Suprapubic skin (tissue), 4 donors: Measurements from ENCODE around the gene KRT40. TPM values are rescaled to one million over a fixed set of nuclear protein-coding genes. Genes with fewer than 3 reads are reported as not detected.
A peak's percentile ranks its signal among the peaks of the same experiment; 100 is the strongest.

ENCODE experiments used
- DNase-seq, 2 donors: peaks; one replicate each; pipeline ENCODE4 v3.0.0-alpha.2; 2019; ENCODE audit warnings: low spot score in 2 of 2
- H3K27ac ChIP-seq: fragments of 200-600 bp; sonication (generic); one replicate; pipeline ENCODE4 v1.5.1; 2019
- H3K27me3 ChIP-seq: fragments of 200-600 bp; sonication (generic); one replicate; pipeline ENCODE4 v1.5.1; 2019
- H3K36me3 ChIP-seq: fragments of 200-600 bp; sonication (generic); one replicate; pipeline ENCODE4 v1.5.1; 2019
- H3K4me1 ChIP-seq: fragments of 200-600 bp; sonication (generic); one replicate; pipeline ENCODE4 v1.5.1; 2019
- H3K4me3 ChIP-seq: fragments of 200-600 bp; sonication (generic); one replicate; pipeline ENCODE4 v1.5.1; 2019; ENCODE audit warnings: mild to moderate bottlenecking
- H3K9me3 ChIP-seq: fragments of 200-600 bp; sonication (generic); one replicate; pipeline ENCODE4 v1.5.1; 2019
- CTCF ChIP-seq, 2 donors: fragments of 200-600 bp in 1 of 2; fragments of 450-650 bp in 1 of 2; sonication (generic) in 1 of 2; IDR thresholded peaks; one replicate each; pipeline ENCODE4 v1.5.1; 2016 to 2019; ENCODE audit warnings: antibody characterized with exemption in 2 of 2, mild to moderate bottlenecking in 1 of 2, moderate library complexity in 1 of 2
- EP300 ChIP-seq: sonication (generic); formaldehyde crosslinking; IDR thresholded peaks from one replicate; pipeline ENCODE4 v1.6.1; 2017; ENCODE audit warnings: antibody characterized with exemption
- POLR2A ChIP-seq, 2 donors: fragments of 450-650 bp; IDR thresholded peaks; one replicate each; pipeline ENCODE4 v1.6.1; 2017; ENCODE audit warnings: antibody characterized with exemption in 2 of 2, mild to moderate bottlenecking in 2 of 2, moderate library complexity in 2 of 2
- POLR2AphosphoS5 ChIP-seq, 3 donors: sonication (generic); formaldehyde crosslinking; IDR thresholded peaks; one replicate each; pipeline ENCODE4 v1.6.1; 2017; ENCODE audit warnings: antibody characterized with exemption in 3 of 3
- WGBS: methylation state at CpG from one replicate; pipeline ENCODE4 v1.1.5; 2018; 5-methylcytosine and 5-hydroxymethylcytosine counted together
- total RNA-seq, 4 donors: library from RNA; depleted of rRNA; stranded (reverse); fragments of >200 nt; gene quantifications; one replicate each; pipeline ENCODE4 v1.1.0, GENCODE V29; 2016

Gene KRT40
- total RNA-seq, 4 donors from 2014 or later, result 0.98 to 12.5 (median 3.9) TPM; not detected in 1

GRCh38 chr17:40942553-40942952 lies 41.6 kb downstream of the KRT40 start:
- DNase-seq, result no peak
- 87% methylated on average over 3 of the region's 3 CpGs for WGBS
- peaks cover 9% of the 10 kb centered on the region for H3K4me1 ChIP-seq
- no peaks in the 10 kb centered on the region for H3K9me3 ChIP-seq
- peaks cover 3% of the 10 kb centered on the region for H3K27me3 ChIP-seq
- H3K27ac ChIP-seq, result no peak overlapping the region
- TF ChIP-seq EP300, result no peak
- no peak for TF ChIP-seq POLR2A (IDR thresholded peaks at IDR 0.05)
- TF ChIP-seq POLR2AphosphoS5 (IDR thresholded peaks at IDR 0.05), result no peak
- TF ChIP-seq CTCF (IDR thresholded peaks at IDR 0.05), result no peak
- H3K4me3 ChIP-seq, result no peak overlapping the region
- no peaks in the 10 kb centered on the region for H3K36me3 ChIP-seq

GRCh38 chr17:40940266-40940665 lies 43.9 kb downstream of the KRT40 start:
- Histone ChIP-seq H3K36me3 (no peaks in the 10 kb centered on the region), H3K9me3 (no peaks in the 10 kb centered on the region), H3K4me3 (no peak overlapping the region), H3K27me3 (peaks cover 4% of the 10 kb centered on the region), H3K4me1 (peaks cover 17% of the 10 kb centered on the region), H3K27ac (no peak overlapping the region)
- 82% methylated on average over 6 of the region's 6 CpGs for WGBS
- TF ChIP-seq POLR2A (IDR thresholded peaks at IDR 0.05), result no peak
- no peak for DNase-seq

- peaks cover 17% of the 10 kb centered on the region for H3K4me1 ChIP-seq
- DNase-seq, result no peak
- H3K36me3 ChIP-seq, result no peaks in the 10 kb centered on the region
- no peak overlapping the region for H3K27ac ChIP-seq
- H3K4me3 ChIP-seq, result no peak overlapping the region
- no peak for TF ChIP-seq CTCF (IDR thresholded peaks at IDR 0.05)
- no peak for TF ChIP-seq POLR2AphosphoS5 (IDR thresholded peaks at IDR 0.05)
- no peak for TF ChIP-seq EP300
- no peak for TF ChIP-seq POLR2A (IDR thresholded peaks at IDR 0.05)
- WGBS, result 87% methylated on average over 3 of the region's 3 CpGs
- no peaks in the 10 kb centered on the region for H3K9me3 ChIP-seq
- H3K27me3 ChIP-seq, result peaks cover 4% of the 10 kb centered on the region
Observed at GRCh38 chr17:40938981-40939380, 45.1 kb downstream of the KRT40 start.

- H3K27me3 ChIP-seq, result peaks cover 4% of the 10 kb centered on the region
- H3K9me3 ChIP-seq, result no peaks in the 10 kb centered on the region
- DNase-seq, result no peak
- 44% methylated on average over 9 of the region's 9 CpGs for WGBS
- peak within 1 kb of the TSS; percentile 36 for H3K4me3 ChIP-seq
- no peaks in the 10 kb centered on the region for H3K36me3 ChIP-seq
- no peak for TF ChIP-seq EP300
- TF ChIP-seq POLR2AphosphoS5 (IDR thresholded peaks at IDR 0.05), result no peak
- no peak for TF ChIP-seq CTCF (IDR thresholded peaks at IDR 0.05)
- TF ChIP-seq POLR2A (IDR thresholded peaks at IDR 0.05), result no peak
- peak within 1 kb of the TSS; percentile 78 for H3K27ac ChIP-seq
- peaks cover 17% of the 10 kb centered on the region for H3K4me1 ChIP-seq
Observed at GRCh38 chr17:40937384-40937819, 46.7 kb downstream of the KRT40 start, which contains the start of gene KRT23. KRT23 (minus strand) TSS chr17:40937646; CDS start chr17:40936603, 1,043 bp downstream.

- no peak for DNase-seq
- Histone ChIP-seq H3K36me3 (no peaks in the 10 kb centered on the region), H3K27ac (peak overlapping the region; percentile 71), H3K9me3 (no peaks in the 10 kb centered on the region), H3K4me1 (peaks cover 17% of the 10 kb centered on the region), H3K27me3 (peaks cover 4% of the 10 kb centered on the region), H3K4me3 (peak overlapping the region; percentile 36)
- no peak for TF ChIP-seq POLR2AphosphoS5 (IDR thresholded peaks at IDR 0.05)
- TF ChIP-seq POLR2A (IDR thresholded peaks at IDR 0.05), result no peak
- no peak for TF ChIP-seq CTCF (IDR thresholded peaks at IDR 0.05)
- TF ChIP-seq EP300, result no peak
- 52% methylated on average over 5 of the region's 5 CpGs for WGBS
Observed at GRCh38 chr17:40936976-40937375, 47.1 kb downstream of the KRT40 start.
